ENCODE measurements around the gene ELOVL7.

DNA sequence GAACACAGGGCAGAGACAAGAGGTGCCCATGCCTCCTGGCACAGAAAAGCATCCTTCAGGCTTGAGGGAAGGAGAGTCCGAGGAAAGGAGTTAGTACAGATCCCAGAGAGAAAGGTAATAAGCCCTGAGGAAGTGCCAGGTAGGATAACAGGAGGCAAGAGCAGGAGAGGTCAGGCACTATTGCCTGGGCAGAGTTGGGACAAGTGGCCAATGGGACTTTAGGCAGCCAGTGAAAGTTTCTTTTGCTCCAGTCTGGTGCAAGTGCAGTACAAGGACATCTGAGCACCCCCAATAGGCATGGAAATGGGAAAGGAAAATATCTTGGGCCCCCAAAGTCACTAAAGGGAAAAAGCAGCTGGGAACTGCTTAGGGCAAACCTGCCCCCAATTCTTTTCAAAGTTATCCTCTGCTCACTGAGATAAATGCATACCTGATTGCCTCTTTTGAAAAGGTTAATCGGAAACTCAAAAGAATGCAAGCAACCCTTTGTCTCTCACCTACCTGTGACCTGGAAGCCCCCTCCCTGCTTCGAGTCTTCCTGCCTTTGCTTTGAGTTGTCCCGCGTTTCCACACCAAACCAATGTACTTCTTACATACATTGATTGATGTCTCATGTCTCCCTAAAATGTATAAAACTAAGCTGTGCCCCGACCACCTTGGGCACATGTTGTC is 46.5 kb downstream of the ELOVL7 start:
- TF ChIP-seq, protein P1, sequence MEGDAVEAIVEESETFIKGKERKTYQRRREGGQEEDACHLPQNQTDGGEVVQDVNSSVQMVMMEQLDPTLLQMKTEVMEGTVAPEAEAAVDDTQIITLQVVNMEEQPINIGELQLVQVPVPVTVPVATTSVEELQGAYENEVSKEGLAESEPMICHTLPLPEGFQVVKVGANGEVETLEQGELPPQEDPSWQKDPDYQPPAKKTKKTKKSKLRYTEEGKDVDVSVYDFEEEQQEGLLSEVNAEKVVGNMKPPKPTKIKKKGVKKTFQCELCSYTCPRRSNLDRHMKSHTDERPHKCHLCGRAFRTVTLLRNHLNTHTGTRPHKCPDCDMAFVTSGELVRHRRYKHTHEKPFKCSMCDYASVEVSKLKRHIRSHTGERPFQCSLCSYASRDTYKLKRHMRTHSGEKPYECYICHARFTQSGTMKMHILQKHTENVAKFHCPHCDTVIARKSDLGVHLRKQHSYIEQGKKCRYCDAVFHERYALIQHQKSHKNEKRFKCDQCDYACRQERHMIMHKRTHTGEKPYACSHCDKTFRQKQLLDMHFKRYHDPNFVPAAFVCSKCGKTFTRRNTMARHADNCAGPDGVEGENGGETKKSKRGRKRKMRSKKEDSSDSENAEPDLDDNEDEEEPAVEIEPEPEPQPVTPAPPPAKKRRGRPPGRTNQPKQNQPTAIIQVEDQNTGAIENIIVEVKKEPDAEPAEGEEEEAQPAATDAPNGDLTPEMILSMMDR (IDR thresholded peaks at IDR 0.05) = no peak
- no peak for TF ChIP-seq POLR2A (IDR thresholded peaks at IDR 0.05)
- TF ChIP-seq POLR2AphosphoS5 (IDR thresholded peaks at IDR 0.05) = no peak
